SK-N-MC (cell line): ENCODE data around the gene RECK.

ENCODE experiments used
- EZH2 ChIP-seq: fragments of 200-600 bp; sonication (generic); IDR thresholded peaks from one replicate; pipeline ENCODE4 v1.6.1; 2017; ENCODE audit warnings: antibody characterized with exemption
- FOXP2 ChIP-seq: optimal IDR thresholded peaks from 2 replicates; pipeline ENCODE3; 2011; ENCODE audit warnings: mild to moderate bottlenecking, moderate library complexity; ENCODE audit not compliant: insufficient read depth; ENCODE audit errors: extremely low read length, control extremely low read depth
- POLR2AphosphoS5 ChIP-seq: IDR thresholded peaks from 2 replicates; pipeline ENCODE4 v1.6.1; 2012; ENCODE audit warnings: mild to moderate bottlenecking, low read depth, low read length, borderline replicate concordance

GRCh38 chr9:36112516-36112915, 75.8 kb downstream of the RECK start:
- TF ChIP-seq EZH2: no peak
- TF ChIP-seq POLR2AphosphoS5: no peak
- no peak for TF ChIP-seq FOXP2
